ENCODE measurements around the gene ENO4. TPM values are rescaled to one million over a fixed set of nuclear protein-coding genes. Genes with fewer than 3 reads are reported as not detected.

Gene ENO4
- total RNA-seq, 1 donor from 2014 or later, result under 0.01 TPM

DNA sequence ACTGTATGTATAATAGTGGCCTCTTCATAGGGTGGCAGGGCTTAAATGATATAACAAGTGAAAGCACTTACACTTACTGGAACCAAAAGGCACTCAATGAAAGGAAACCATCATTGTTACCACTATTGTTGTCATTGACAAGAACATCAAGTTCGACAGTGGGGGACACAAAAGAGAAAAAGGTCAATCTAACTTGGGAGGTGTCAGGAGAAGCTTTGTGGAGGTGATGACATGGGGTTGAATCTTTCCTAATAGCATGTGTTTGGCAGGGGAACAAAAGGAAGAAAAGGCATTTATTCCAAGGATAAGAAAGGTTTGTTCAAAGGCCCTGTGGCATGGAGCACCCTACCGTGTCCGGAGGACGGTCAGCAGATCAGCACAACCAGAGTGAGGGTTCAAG lies 18.2 kb upstream of the ENO4 start:
- no peak for DNase-seq (ENCODE audit: low read depth in 2 of 2)

DNA sequence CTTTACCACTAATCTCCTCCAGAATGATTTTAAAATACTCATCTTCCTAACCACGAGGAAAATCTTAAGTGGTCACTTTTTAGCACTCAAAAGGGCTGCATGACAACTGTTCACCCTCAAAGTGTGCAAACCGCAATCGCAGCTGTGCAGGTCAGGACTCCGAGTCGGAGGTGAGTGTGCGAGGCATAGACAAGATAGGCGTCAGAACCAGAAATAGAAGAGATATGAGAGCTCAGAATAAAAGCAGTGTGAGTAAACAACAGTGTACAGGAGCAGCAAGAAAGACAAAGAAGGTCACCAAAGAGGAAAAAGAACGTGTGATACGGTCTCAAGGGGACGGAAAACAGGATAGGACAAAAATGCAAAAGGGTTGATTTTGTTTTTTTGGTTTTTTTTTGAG lies 17.5 kb upstream of the ENO4 start:
- DNase-seq (ENCODE audit: low read depth in 2 of 2), result no peak

GRCh38 chr10:116833986-116834985 lies 15.0 kb upstream of the ENO4 start:
- no peak for DNase-seq (ENCODE audit: low read depth in 2 of 2)

- no peak for DNase-seq (ENCODE audit: low read depth in 2 of 2)
Observed at GRCh38 chr10:116835658-116836057, 13.6 kb upstream of the ENO4 start.

DNA sequence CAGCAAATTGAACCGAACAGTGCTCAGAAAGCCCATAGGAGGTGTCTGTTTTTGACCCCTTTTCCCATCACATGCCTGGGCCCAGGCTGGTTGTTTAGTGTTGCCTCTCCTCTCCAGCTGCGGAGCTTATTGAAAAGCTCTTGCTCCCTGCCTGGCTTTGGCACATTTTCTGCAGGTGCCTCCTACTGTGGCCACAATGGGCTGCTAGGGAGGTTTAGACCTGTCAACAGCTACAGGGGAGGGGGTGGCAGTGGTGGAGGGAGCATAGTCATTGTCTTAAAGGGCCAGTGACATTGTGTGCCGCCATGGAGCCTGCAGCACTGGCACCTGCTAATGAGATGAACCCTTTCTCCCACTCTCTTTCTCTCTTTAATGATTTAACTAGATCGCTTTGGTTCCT lies 13.2 kb upstream of the ENO4 start:
- no peak for DNase-seq (ENCODE audit: low read depth in 2 of 2)

DNA sequence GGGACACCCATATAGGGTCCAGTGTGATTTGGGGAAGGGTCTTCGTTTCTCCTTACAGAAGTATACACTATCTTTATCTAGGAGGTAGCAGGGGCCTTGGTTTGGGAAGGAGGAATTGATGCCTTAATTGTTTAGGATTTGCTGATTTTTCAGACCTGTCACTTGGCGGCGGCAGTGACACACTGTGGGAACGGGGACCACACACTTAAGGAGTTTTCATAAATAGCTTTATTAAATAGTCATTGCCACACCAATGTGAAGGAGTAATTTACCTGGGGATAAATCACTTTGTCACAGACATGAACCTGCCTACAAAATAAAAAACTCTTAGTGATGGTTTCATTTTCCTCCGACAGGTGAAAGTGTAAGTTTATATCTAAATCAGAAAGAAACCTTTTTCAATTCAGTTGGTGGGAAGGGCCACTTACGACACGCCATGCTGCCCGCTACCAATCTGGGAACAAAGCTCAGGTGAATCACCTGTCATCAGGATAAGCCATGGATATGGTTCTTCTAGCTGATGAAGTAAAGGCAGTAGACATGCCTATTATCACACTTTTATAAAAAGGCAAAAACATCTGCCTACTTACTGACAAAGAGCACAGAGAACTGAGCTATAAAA lies 12.3 kb upstream of the ENO4 start:
- peak; percentile 7 to 60 for DNase-seq (ENCODE audit: low read depth in 2 of 2)

DNA sequence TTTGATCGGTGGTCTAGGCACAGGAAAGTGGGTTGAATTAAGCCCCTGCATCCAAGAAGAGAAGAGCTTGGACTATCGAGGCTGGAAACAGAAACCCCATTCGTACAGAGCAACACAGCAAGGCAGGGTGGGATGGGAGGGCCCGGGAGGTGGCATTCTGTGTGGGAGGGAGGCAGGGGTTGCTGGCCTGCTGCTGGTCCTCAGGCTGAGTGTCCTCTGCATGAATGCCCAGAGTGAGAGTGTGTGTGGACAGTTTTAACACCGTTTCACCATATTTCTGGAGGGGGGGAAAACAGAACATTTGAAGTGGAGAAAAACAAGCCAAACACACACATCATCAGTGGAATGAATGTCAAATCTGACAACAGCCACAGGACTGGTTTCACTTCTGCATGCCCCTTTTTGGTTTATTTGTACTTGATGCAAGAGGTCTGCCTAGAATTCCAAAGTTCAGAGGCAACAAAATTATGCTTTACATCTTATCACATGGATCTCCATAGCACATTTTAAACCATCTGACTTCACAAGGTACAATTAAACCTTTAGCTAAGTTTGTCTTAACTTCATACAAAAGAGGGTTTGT lies 11.1 kb upstream of the ENO4 start:
- DNase-seq (ENCODE audit: low read depth in 2 of 2), result no peak

GRCh38 chr10:116840389-116841075 lies 8.8 kb upstream of the ENO4 start:
- DNase-seq (ENCODE audit: low read depth in 2 of 2), result no peak

DNA sequence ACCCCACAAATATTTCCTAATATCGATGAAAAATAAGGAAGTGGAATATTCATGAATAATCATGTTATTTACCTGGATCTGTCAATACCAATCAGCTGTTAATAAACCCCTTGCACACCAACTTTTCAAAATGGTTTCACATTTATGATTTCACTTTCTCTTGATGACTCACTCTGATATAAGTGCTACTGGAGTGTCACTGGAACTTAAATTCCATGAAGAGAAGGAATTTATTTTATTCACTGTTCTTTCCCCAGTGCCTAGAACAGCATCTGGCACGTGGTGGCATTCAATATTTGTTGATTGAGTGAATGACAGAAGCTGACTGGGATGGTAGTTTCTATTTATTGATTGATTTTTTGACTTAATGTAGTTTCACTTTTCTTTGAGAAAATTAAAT lies 3.5 kb upstream of the ENO4 start:
- DNase-seq (ENCODE audit: low read depth in 2 of 2), result no peak

- no peak for DNase-seq (ENCODE audit: low read depth in 2 of 2)
Observed at GRCh38 chr10:116848032-116848943, 1.0 kb upstream of the ENO4 start.

GRCh38 chr10:116848944-116849247 lies 403 bp upstream of the ENO4 start:
- no peak for DNase-seq (ENCODE audit: low read depth in 2 of 2)

DNA sequence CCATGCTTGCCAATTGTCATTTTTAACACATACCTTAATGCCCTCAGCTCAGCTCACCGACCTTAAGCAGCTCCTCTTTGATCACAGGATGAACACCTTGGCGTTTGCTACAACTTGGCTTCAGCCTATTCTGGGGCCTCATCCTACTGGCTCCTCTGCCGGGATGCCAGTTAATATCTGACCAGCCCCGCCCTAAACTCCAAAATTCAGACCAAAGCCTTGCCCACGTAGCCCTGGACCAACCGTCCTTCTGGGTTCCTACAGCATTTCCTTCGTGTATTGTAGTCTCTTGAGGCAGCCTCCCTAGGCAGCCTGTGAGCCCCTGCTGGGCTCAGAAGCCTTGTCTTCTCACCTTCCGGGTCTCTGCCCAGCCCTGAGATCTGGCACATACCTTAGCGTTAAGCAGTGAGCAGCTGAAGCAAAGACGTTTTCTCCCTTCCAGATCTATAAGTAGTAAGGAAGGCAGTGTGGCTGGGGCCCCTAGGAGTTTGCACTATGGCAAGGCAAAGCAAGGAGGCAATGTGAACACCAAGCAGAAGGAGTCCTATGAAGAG lies 836 bp downstream of the ENO4 start:
- DNase-seq (ENCODE audit: low read depth in 2 of 2), result no peak

GRCh38 chr10:116852246-116852645 lies 2.9 kb downstream of the ENO4 start:
- DNase-seq (ENCODE audit: low read depth in 2 of 2), result no peak

- DNase-seq (ENCODE audit: low read depth in 2 of 2), result no peak
Observed at GRCh38 chr10:116853287-116853686, 4.0 kb downstream of the ENO4 start.

GRCh38 chr10:116853701-116854100 lies 4.4 kb downstream of the ENO4 start:
- no peak for DNase-seq (ENCODE audit: low read depth in 2 of 2)

DNA sequence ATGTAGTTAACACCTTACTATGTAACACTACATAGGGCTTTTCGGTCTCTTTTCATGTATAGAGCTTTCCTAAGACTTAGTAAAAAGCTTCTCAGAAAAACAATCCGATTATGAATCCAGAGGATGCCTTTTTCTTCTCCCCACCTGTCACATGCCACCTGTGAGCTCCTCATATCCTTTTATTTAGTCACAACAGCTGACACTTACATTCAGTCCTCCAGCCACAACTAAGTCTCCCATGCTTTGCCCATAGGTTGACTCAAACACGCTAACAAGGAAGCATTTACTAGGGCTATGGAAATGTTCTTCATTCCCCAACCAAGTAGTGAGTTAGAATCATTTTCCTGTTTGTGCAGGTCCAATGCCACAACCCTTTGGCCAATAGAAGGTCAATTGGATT lies 7.9 kb downstream of the ENO4 start:
- no peak for DNase-seq (ENCODE audit: low read depth in 2 of 2)

DNA sequence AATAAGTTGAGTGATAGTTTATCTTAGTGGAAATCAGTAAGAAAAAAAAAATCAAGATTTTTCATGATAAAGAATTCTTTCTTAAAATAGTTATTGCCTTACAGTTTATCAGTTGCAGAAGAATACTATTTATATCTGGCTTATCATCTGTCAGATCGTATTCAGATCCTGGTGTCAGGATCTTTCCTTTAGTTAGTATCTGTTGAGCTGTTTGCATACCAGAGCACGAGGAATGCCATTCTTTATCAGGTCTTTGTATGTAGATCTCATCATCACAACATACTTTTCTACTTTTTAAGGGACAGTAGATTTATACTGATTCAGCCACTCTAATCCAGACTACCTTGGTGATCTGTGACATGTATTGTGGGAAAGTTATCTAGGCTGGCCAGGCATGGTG lies 12.5 kb downstream of the ENO4 start:
- no peak for DNase-seq (ENCODE audit: low read depth in 2 of 2)

DNA sequence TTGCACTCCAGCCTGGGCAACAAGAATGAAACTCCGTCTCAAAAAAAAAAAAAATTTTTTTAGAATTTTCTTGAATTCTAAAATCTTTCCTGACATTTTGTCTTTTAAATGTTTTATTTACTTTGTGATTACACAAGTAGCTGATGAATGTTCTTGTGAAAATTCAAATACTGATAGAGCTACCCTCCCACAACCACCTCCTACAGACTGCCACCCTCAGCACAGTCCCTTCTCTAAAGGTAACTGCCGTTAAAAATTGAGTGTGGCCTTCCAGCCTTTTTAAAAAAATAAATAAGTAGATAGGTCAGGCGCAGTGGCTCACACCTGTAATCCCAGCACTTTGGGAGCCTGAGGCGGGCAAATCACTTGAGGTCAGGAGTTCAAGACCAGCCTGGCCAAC lies 15.1 kb downstream of the ENO4 start:
- DNase-seq (ENCODE audit: low read depth in 2 of 2), result no peak

GRCh38 chr10:116866066-116866465 lies 16.8 kb downstream of the ENO4 start:
- DNase-seq (ENCODE audit: low read depth in 2 of 2), result no peak

DNA sequence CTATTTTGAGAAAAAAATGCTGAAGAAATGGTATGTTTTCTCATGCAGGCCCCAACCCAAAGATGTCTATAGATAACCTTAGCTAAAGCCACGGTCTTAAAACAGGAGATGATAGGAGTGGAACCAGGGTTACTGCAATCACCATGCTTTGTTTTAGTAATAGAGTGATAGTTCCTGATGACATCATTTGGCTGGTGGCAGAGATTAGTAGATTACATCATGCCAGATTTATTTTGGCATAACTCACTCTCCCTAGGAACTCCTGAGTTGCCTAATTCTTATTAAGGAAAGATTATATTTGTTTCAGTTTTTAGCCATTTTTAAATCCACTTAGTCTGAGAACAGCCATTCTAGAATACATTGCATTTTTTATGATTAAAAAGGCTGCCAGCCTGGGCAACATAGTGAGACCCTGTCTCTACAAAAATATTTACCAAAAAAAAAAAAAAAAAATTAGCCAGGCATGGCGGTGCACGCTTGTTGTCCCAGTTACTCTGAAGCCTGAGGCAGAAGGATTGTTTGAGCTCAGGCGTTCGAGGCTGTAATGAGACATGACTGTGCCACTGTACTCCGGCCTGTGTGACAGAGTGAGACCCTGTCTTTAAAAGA lies 17.8 kb downstream of the ENO4 start:
- DNase-seq (ENCODE audit: low read depth in 2 of 2), result no peak

Data from dermis microvascular lymphatic vessel endothelial cell (primary cell).